ENCODE data around the gene AKR7A2. TPM values are rescaled to one million over a fixed set of nuclear protein-coding genes. Genes with fewer than 3 reads are reported as not detected.

Gene AKR7A2
- total and polyA plus RNA-seq, 9 of the 15 experiments (the other 6 are each of a cell fraction or from before 2014, with no cell fraction given): 2.0 to 78.4 (median 49.4) TPM

DNA sequence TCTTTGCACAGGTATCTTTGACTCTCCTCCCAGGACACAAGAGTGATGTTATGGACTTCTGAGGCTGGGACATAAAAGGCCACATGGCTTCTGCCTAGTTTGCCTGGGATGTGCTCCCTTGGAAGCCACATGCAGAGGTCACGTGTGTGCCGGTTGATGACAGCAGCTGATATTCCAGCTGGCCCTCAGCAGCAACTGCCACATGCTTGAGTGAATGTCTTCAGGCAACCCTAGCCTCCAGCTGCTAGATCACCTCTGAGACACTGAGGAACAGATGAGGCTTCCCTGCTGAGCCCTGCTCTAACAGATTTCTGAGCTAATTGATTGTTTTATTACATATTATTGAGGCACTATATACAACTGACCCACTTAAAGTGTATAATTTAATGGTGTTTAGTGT, 11.7 kb downstream of the AKR7A2 start (continued):
- peak; percentile 85 for TF ChIP-seq TFE3 (CRISPR knock-in tag; IDR thresholded peaks at IDR 0.05)
- no peak for TF ChIP-seq TARDBP (IDR thresholded peaks at IDR 0.05)
- no peak for TF ChIP-seq MTA3 (IDR thresholded peaks at IDR 0.05; ENCODE audit: borderline replicate concordance)
- no peak for TF ChIP-seq TCF7L2 (IDR thresholded peaks at IDR 0.05; ENCODE audit: low read depth, low read length)
- TF ChIP-seq NFE2L1 (tag; IDR thresholded peaks at IDR 0.05; ENCODE audit: borderline replicate concordance, low read depth): no peak
- TF ChIP-seq ZNF3 (CRISPR knock-in tag; IDR thresholded peaks at IDR 0.05): no peak
- TF ChIP-seq, protein P1, sequence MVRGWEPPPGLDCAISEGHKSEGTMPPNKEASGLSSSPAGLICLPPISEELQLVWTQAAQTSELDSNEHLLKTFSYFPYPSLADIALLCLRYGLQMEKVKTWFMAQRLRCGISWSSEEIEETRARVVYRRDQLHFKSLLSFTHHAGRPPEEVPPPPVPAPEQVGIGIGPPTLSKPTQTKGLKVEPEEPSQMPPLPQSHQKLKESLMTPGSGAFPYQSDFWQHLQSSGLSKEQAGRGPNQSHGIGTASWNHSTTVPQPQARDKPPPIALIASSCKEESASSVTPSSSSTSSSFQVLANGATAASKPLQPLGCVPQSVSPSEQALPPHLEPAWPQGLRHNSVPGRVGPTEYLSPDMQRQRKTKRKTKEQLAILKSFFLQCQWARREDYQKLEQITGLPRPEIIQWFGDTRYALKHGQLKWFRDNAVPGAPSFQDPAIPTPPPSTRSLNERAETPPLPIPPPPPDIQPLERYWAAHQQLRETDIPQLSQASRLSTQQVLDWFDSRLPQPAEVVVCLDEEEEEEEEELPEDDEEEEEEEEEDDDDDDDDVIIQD (CRISPR knock-in tag; IDR thresholded peaks at IDR 0.05): no peak
- TF ChIP-seq FOXK2 (conservative IDR thresholded peaks at IDR 0.05 in 1 of 2, IDR thresholded peaks at IDR 0.05 in 1 of 2; ENCODE audit: low read depth in 2 of 2): peak in 1 of 2 experiments; percentile 72; a peak in 3 of 4 replicates
- no peak for TF ChIP-seq ETS2 (tag; IDR thresholded peaks at IDR 0.05; ENCODE audit: borderline replicate concordance, poor library complexity, severe bottlenecking)
- TF ChIP-seq TFAP4 (CRISPR knock-in tag; IDR thresholded peaks at IDR 0.05; ENCODE audit: borderline replicate concordance): peak; percentile 92
- no peak for TF ChIP-seq MCM7 (IDR thresholded peaks at IDR 0.05)
- TF ChIP-seq NONO (IDR thresholded peaks at IDR 0.05; ENCODE audit: low read depth in 2 of 2, low read length in 1 of 2): no peak
- no peak for TF ChIP-seq PPARD (CRISPR knock-in tag; IDR thresholded peaks at IDR 0.05)
- TF ChIP-seq USF2 (CRISPR knock-in tag; IDR thresholded peaks at IDR 0.05): peak; percentile 87
- no peak for TF ChIP-seq CBX3 (IDR thresholded peaks at IDR 0.05; ENCODE audit: borderline replicate concordance in 1 of 2, low read length in 2 of 2)
- no peak for TF ChIP-seq ELK1 (CRISPR knock-in tag; IDR thresholded peaks at IDR 0.05)
- TF ChIP-seq, protein P2, sequence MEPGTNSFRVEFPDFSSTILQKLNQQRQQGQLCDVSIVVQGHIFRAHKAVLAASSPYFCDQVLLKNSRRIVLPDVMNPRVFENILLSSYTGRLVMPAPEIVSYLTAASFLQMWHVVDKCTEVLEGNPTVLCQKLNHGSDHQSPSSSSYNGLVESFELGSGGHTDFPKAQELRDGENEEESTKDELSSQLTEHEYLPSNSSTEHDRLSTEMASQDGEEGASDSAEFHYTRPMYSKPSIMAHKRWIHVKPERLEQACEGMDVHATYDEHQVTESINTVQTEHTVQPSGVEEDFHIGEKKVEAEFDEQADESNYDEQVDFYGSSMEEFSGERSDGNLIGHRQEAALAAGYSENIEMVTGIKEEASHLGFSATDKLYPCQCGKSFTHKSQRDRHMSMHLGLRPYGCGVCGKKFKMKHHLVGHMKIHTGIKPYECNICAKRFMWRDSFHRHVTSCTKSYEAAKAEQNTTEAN (CRISPR knock-in tag; IDR thresholded peaks at IDR 0.05): no peak
- TF ChIP-seq JUNB (CRISPR knock-in tag; conservative IDR thresholded peaks at IDR 0.05): no peak
- TF ChIP-seq NFRKB (IDR thresholded peaks at IDR 0.05; ENCODE audit: low read depth): no peak
- no peak for TF ChIP-seq ETV6 (IDR thresholded peaks at IDR 0.05; ENCODE audit: borderline replicate concordance in 1 of 2, low read depth in 2 of 2, low read length in 1 of 2)
- TF ChIP-seq ETV6 (CRISPR knock-in tag; IDR thresholded peaks at IDR 0.05; ENCODE audit: borderline replicate concordance): no peak
- TF ChIP-seq TGIF2 (CRISPR knock-in tag; IDR thresholded peaks at IDR 0.05): no peak

Data from K562 (cell line).